ENCODE data around the gene XPO5. TPM values are rescaled to one million over a fixed set of nuclear protein-coding genes. Genes with fewer than 3 reads are reported as not detected.

The XPO5 gene
- total RNA-seq, 1 experiment from 2014 or later, result 86.4 TPM

DNA sequence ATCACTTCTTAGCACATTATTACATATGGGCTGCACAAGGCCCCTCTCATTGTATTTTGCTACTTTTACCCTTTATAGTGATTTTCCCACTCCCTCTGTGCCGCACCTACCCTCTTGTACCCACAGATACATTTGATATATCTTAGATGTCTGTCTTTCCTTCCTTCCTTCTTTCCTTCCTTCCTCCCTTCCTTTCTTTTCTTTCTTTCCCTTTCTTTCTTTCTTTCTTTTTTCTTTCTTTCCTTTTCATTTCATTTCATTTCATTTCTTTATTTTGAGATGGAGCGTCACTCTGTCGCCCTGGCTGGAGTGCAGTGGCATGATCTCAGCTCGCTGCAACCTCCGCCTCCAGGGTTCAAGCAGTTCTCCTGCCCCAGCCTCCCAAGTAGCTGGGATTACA lies 12.4 kb upstream of the XPO5 start:
- in situ Hi-C loops (cut with HindIII; ENCODE audit: low pct_unique_long_range_greater_than_20kb, low sequenced_read_pairs) (no loop called here), intact Hi-C loops (cut with micrococcal nuclease; ENCODE audit: unreplicated experiment) (no loop called here)
- TF ChIP-seq, protein P1, sequence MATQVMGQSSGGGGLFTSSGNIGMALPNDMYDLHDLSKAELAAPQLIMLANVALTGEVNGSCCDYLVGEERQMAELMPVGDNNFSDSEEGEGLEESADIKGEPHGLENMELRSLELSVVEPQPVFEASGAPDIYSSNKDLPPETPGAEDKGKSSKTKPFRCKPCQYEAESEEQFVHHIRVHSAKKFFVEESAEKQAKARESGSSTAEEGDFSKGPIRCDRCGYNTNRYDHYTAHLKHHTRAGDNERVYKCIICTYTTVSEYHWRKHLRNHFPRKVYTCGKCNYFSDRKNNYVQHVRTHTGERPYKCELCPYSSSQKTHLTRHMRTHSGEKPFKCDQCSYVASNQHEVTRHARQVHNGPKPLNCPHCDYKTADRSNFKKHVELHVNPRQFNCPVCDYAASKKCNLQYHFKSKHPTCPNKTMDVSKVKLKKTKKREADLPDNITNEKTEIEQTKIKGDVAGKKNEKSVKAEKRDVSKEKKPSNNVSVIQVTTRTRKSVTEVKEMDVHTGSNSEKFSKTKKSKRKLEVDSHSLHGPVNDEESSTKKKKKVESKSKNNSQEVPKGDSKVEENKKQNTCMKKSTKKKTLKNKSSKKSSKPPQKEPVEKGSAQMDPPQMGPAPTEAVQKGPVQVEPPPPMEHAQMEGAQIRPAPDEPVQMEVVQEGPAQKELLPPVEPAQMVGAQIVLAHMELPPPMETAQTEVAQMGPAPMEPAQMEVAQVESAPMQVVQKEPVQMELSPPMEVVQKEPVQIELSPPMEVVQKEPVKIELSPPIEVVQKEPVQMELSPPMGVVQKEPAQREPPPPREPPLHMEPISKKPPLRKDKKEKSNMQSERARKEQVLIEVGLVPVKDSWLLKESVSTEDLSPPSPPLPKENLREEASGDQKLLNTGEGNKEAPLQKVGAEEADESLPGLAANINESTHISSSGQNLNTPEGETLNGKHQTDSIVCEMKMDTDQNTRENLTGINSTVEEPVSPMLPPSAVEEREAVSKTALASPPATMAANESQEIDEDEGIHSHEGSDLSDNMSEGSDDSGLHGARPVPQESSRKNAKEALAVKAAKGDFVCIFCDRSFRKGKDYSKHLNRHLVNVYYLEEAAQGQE (IDR thresholded peaks at IDR 0.05; ENCODE audit: insufficient read depth in 1 of 2, low read depth in 2 of 2, low read length in 1 of 2), result no peak
- TF ChIP-seq SIN3A (IDR thresholded peaks at IDR 0.05; ENCODE audit: borderline replicate concordance, insufficient read depth, low read depth, low read length), result no peak
- no peak for TF ChIP-seq POLR2AphosphoS5 (IDR thresholded peaks at IDR 0.05; ENCODE audit: low read depth, low read length)
- TF ChIP-seq, protein P2, sequence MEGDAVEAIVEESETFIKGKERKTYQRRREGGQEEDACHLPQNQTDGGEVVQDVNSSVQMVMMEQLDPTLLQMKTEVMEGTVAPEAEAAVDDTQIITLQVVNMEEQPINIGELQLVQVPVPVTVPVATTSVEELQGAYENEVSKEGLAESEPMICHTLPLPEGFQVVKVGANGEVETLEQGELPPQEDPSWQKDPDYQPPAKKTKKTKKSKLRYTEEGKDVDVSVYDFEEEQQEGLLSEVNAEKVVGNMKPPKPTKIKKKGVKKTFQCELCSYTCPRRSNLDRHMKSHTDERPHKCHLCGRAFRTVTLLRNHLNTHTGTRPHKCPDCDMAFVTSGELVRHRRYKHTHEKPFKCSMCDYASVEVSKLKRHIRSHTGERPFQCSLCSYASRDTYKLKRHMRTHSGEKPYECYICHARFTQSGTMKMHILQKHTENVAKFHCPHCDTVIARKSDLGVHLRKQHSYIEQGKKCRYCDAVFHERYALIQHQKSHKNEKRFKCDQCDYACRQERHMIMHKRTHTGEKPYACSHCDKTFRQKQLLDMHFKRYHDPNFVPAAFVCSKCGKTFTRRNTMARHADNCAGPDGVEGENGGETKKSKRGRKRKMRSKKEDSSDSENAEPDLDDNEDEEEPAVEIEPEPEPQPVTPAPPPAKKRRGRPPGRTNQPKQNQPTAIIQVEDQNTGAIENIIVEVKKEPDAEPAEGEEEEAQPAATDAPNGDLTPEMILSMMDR (IDR thresholded peaks at IDR 0.05), result no peak
- TF ChIP-seq TCF7L2 (IDR thresholded peaks at IDR 0.05; ENCODE audit: low read depth, low read length), result no peak
- POLR2A ChIA-PET, result no interaction called here
- H3K4me3 ChIP-seq (ENCODE audit: low read depth in 2 of 2, low read length in 2 of 2), result no peak overlapping the region
- H3K36me3 ChIP-seq (ENCODE audit: control insufficient read depth, insufficient read depth, low read length), result peaks cover 14% of the 10 kb centered on the region
- ATAC-seq (no peak), DNase-seq (ENCODE audit: low read depth, low spot score) (no peak)
- no peak overlapping the region for H3K27ac ChIP-seq (ENCODE audit: low read length)
- H3K4me1 ChIP-seq (ENCODE audit: control insufficient read depth, insufficient read depth, low read length), result no peaks in the 10 kb centered on the region
- CTCF ChIA-PET, result no interaction called here
- no peaks in the 10 kb centered on the region for H3K9me3 ChIP-seq (ENCODE audit: control insufficient read depth, insufficient read depth, low read depth, low read length)
- no TSS peak for BruUV-seq (replicated peaks)
- H3K27me3 ChIP-seq (ENCODE audit: control insufficient read depth, insufficient read depth, low read length), result no peaks in the 10 kb centered on the region

DNA sequence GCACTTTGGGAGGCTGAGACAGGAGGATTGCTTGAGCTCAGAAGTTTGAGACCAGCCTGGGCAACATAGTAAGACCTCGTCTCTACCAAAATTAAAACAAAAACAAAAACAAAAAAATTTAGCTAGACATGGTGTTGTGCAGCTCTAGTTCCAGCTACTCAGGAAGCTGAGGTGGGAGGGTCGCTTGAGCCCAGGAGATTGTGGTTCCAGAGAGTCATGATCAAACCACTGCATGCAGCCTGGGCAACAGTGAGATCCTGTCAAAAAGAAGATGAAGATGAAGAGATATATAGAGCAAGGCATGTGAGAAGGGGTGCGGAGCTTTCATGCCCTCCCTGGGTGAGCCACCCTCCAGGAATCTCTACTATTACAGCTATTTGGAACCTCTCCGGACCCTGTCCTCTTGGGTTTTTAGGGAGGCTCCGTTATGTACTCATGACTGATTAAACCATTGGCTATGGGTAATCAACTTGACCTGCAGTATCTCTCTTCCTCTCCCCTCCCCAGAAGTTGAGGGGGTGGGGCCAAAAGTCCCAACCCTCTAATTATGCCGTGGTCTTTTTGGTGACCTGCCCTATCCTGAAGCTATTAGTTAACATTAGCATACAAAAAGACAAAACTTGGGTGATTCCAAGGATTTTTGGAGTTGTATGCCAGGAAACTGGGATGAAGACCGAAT lies 9.2 kb upstream of the XPO5 start:
- DNase-seq (ENCODE audit: low read depth, low spot score), result no peak
- H3K9me3 ChIP-seq (ENCODE audit: control insufficient read depth, insufficient read depth, low read depth, low read length), result no peaks in the 10 kb centered on the region
- H3K4me1 ChIP-seq (ENCODE audit: control insufficient read depth, insufficient read depth, low read length), result no peaks in the 10 kb centered on the region
- H3K36me3 ChIP-seq (ENCODE audit: control insufficient read depth, insufficient read depth, low read length), result peaks cover 18% of the 10 kb centered on the region; the same call in 1 of the 2 replicates
- in situ Hi-C loops (cut with HindIII; ENCODE audit: low pct_unique_long_range_greater_than_20kb, low sequenced_read_pairs) (no loop called here), intact Hi-C loops (cut with micrococcal nuclease; ENCODE audit: unreplicated experiment) (no loop called here)
- H3K27ac ChIP-seq (ENCODE audit: low read length), result no peak overlapping the region
- ChIA-PET CTCF (interaction anchor here (0.5 to 0.7 kb wide), 2 partner anchors 15 to 356 kb away, joined by 3 to 13 read pairs; no protein-coding TSS in a partner anchor), POLR2A (interaction anchor here (0.7 kb wide), 1 partner anchor 347 kb away, joined by 10 read pairs; no protein-coding TSS in a partner anchor)
- no peak overlapping the region for H3K4me3 ChIP-seq (ENCODE audit: low read depth in 2 of 2, low read length in 2 of 2)
- TF ChIP-seq POLR2AphosphoS5 (IDR thresholded peaks at IDR 0.05; ENCODE audit: low read depth, low read length) (no peak), TCF7L2 (IDR thresholded peaks at IDR 0.05; ENCODE audit: low read depth, low read length) (no peak), SIN3A (IDR thresholded peaks at IDR 0.05; ENCODE audit: borderline replicate concordance, insufficient read depth, low read depth, low read length) (no peak)
- TF ChIP-seq, protein P2 (IDR thresholded peaks at IDR 0.05), result no peak
- TF ChIP-seq, protein P1 (IDR thresholded peaks at IDR 0.05; ENCODE audit: insufficient read depth in 1 of 2, low read depth in 2 of 2, low read length in 1 of 2), result no peak
- ATAC-seq, result no peak
- no peaks in the 10 kb centered on the region for H3K27me3 ChIP-seq (ENCODE audit: control insufficient read depth, insufficient read depth, low read length)
- BruUV-seq (replicated peaks), result no TSS peak

Data from Panc1 (cell line).